Measurements from ENCODE around the gene KRT20.

DNA sequence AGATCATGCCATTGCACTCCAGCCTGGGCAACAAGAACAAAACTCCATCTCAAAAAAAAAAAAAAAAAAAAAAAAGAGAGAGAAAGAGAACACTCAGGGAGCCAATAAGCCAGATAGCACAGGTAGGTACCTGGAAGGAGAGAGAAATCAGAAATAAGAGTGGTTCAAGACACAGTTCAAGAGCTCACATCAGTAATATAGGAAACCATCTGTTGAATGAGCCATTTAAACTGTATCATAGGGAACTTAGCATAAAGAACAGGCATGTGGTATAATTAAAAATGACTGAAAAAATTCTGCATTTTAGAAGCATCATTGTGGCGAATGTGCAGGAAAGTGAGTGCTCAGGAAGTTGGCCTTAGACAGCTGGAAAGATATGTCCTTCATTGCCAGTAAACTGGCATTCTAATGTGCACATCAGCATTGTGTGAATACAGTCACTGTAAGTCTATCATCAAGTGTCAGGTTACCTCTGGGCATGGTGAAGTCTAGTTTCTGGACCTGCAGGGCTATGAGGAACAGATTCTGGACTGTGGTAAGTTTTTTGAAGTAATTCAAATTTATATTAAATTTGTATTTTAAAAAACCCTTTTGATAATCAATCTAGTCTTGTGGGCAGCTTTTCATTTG is 38.4 kb downstream of the KRT20 start:
- TF ChIP-seq EZH2phosphoT487 (IDR thresholded peaks at IDR 0.05; ENCODE audit: low read depth) = no peak
- TF ChIP-seq, protein P1, sequence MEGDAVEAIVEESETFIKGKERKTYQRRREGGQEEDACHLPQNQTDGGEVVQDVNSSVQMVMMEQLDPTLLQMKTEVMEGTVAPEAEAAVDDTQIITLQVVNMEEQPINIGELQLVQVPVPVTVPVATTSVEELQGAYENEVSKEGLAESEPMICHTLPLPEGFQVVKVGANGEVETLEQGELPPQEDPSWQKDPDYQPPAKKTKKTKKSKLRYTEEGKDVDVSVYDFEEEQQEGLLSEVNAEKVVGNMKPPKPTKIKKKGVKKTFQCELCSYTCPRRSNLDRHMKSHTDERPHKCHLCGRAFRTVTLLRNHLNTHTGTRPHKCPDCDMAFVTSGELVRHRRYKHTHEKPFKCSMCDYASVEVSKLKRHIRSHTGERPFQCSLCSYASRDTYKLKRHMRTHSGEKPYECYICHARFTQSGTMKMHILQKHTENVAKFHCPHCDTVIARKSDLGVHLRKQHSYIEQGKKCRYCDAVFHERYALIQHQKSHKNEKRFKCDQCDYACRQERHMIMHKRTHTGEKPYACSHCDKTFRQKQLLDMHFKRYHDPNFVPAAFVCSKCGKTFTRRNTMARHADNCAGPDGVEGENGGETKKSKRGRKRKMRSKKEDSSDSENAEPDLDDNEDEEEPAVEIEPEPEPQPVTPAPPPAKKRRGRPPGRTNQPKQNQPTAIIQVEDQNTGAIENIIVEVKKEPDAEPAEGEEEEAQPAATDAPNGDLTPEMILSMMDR (IDR thresholded peaks at IDR 0.05; ENCODE audit: low read depth, low read length) = no peak

Data from OCI-LY3 (cell line).